K562 treated with DMSO at 1 percent for 24 hours (cell line): ENCODE measurements around the gene LIMS3. TPM values are rescaled to one million over a fixed set of nuclear protein-coding genes. Genes with fewer than 3 reads are reported as not detected.

Source experiments
- total RNA-seq: library from RNA; unstranded; fragments of 300-600 nt; gene quantifications from 2 replicates; pipeline ENCODE4 v1.2.3, GENCODE V29; 2022; ENCODE audit warnings: low read depth; ENCODE audit not compliant: insufficient read depth

Gene LIMS3, protein sequence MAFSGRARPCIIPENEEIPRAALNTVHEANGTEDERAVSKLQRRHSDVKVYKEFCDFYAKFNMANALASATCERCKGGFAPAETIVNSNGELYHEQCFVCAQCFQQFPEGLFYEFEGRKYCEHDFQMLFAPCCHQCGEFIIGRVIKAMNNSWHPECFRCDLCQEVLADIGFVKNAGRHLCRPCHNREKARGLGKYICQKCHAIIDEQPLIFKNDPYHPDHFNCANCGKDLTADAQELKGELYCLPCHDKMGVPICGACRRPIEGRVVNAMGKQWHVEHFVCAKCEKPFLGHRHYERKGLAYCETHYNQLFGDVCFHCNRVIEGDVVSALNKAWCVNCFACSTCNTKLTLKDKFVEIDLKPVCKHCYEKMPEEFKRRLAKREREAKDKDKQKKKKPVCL
- total RNA-seq, result 1.5 TPM in 1 of 2 replicates, not detected in the other

DNA sequence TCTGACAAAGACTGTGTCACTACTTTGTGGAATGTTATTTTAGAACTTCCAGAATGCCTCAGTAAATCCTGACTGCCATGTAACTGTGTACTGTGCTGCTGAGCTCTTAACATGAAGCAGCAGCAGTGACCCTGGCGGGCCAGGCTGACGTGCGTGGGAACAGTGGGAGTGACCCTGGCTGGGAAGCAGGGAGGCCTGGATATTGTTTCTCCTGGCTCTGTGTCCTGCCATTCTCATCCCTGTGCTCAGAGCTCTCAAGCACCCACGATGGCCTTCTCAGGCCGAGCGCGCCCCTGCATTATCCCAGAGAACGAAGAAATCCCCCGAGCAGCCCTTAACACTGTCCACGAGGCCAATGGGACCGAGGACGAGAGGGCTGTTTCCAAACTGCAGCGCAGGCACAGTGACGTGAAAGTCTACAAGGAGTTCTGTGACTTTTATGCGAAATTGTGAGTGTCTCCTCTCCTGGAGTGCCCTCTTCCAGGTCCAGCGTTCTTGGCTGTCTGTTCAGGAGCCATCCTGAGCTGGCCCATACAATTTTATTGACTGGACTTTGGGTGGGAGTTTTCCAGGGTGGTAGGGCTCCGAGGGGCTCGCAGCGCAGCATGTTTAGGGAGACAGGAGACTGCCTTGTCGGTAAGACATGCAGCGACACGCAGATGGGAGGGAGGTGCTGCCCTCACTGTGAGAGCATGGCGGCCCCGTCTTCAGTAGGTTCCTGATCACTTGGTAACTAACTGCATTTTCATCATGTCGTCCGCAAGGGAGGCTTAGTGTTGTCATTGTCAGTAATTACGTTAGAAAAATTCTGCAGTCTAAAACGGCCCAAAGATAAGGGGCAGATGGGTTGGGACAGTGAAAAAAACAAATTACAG is at the start of gene LIMS3:
TSS of gene LIMS3 (plus strand) at position 227 of the 875 bp plus-strand sequence. CDS start at position 268, 41 bp downstream.

Other genes starting within 250 kb of the LIMS3 start
- not detected in 2 replicates for gene RGPD5, start 104.4 kb upstream of the LIMS3 start, total RNA-seq
- not detected in 2 replicates for gene MALL, start 217.1 kb downstream of the LIMS3 start, total RNA-seq